Tibial artery (tissue), 4 donors: ENCODE results near the gene TMEM213.

Experiments used
- DNase-seq, 2 donors: peaks; one replicate each; pipeline ENCODE4 v3.0.0-alpha.2; 2019
- H3K27ac ChIP-seq, 2 donors: fragments of 200-600 bp; sonication (generic) in 1 of 2; 1 replicate in 1 of 2; 2 replicates in 1 of 2; pipeline ENCODE4 v1.5.1; 2018 to 2019; ENCODE audit warnings: mild to moderate bottlenecking in 1 of 2
- H3K27me3 ChIP-seq, 2 donors: fragments of 200-600 bp; sonication (generic) in 1 of 2; one replicate each; pipeline versions ENCODE4 v1.5.1 to v1.6.0; 2016 to 2019
- H3K36me3 ChIP-seq, 3 donors: fragments of 200-600 bp; sonication (generic) in 2 of 3; one replicate each; pipeline ENCODE4 v1.5.1; 2016 to 2019; ENCODE audit warnings: mild to moderate bottlenecking in 2 of 3
- H3K4me1 ChIP-seq, 4 donors: fragments of 200-600 bp; sonication (generic) in 2 of 4; 1 replicate in 3 of 4; 2 replicates in 1 of 4; pipeline ENCODE4 v1.5.1; 2016 to 2019
- H3K4me3 ChIP-seq, 2 donors: fragments of 200-600 bp; sonication (generic) in 1 of 2; 1 replicate in 1 of 2; 2 replicates in 1 of 2; pipeline ENCODE4 v1.5.1; 2018 to 2019; ENCODE audit warnings: mild to moderate bottlenecking in 2 of 2
- H3K9me3 ChIP-seq, 3 donors: fragments of 200-600 bp; sonication (generic) in 1 of 3; one replicate each; pipeline ENCODE4 v1.5.1; 2016 to 2019
- intact Hi-C: fragments of 100-400 bp; cut with DNase I; formaldehyde crosslinking; loops from one replicate; pipeline ENCODE4 v1.15.0; 2023; ENCODE audit warnings: low total_unique reads
- TF ChIP-seq, protein P1 (sequence below), 2 experiments: fragments of 200-600 bp in 1 of 2; fragments of 450-650 bp in 1 of 2; IDR thresholded peaks; one replicate each; pipeline ENCODE4 v1.5.1; 2017 to 2019; ENCODE audit warnings: antibody characterized with exemption in 2 of 2, mild to moderate bottlenecking in 1 of 2, moderate library complexity in 1 of 2

Gene TMEM213

DNA sequence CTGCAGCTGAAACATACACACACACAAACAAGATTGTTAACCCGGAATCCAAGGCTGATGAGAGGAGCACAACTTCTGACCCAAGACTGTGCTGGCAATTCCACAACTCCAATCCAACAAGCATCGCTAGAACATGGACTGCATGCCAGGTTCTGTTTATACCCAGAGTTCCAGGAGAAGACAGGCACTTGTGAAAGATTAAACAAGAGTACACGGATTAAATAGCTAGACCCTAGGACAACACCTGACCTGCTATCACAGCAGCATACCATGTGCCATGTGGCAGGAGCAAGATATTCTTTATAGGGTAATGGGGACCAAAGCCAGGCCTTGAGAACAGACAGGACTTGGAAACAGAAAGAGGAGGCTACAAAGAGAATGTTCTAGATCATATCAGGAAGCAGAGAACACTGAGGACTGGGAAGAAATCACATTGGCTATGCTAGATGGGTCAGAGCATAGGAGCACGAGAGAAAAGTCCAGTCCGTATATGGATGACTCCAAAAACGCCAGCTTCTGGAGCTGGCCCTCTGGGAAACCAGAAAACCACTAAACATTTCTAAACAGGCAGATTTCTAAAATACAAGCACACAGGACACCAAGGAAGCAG is 83.9 kb downstream of the TMEM213 start:
- intact Hi-C loops = loop anchor here (10.0 kb wide), 1 partner anchor 193 kb away; no protein-coding TSS in a partner anchor
- H3K27me3 ChIP-seq = no peaks in the 10 kb centered on the region
- no peak overlapping the region for H3K4me3 ChIP-seq
- no peak overlapping the region for H3K27ac ChIP-seq
- H3K9me3 ChIP-seq = no peaks in the 10 kb centered on the region
- H3K4me1 ChIP-seq = no peaks in the 10 kb centered on the region
- H3K36me3 ChIP-seq = no peaks in the 10 kb centered on the region
- no peak for DNase-seq
- TF ChIP-seq, protein P1, sequence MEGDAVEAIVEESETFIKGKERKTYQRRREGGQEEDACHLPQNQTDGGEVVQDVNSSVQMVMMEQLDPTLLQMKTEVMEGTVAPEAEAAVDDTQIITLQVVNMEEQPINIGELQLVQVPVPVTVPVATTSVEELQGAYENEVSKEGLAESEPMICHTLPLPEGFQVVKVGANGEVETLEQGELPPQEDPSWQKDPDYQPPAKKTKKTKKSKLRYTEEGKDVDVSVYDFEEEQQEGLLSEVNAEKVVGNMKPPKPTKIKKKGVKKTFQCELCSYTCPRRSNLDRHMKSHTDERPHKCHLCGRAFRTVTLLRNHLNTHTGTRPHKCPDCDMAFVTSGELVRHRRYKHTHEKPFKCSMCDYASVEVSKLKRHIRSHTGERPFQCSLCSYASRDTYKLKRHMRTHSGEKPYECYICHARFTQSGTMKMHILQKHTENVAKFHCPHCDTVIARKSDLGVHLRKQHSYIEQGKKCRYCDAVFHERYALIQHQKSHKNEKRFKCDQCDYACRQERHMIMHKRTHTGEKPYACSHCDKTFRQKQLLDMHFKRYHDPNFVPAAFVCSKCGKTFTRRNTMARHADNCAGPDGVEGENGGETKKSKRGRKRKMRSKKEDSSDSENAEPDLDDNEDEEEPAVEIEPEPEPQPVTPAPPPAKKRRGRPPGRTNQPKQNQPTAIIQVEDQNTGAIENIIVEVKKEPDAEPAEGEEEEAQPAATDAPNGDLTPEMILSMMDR (IDR thresholded peaks at IDR 0.05) = no peak

DNA sequence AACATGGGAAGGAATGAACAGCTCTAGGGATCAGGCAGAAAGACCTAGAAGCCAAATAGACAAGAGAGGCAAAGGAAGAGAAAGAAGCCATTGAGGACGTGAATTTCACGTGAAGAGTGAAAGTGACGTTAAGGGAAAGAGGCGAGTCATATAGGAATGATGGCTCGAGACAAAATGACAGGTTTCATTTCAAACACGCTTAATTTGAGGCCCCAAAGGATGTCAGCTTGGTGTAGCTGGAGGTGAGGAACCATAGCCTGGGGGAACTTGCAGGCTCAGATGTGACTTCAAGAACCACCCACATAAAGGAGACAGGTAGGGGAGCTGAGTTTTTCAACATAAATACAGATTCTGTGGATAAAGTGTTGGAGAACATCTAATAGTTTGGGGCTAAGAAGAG is 84.5 kb downstream of the TMEM213 start:
- TF ChIP-seq, protein P1 (IDR thresholded peaks at IDR 0.05) = no peak
- no peaks in the 10 kb centered on the region for H3K9me3 ChIP-seq
- no peak overlapping the region for H3K4me3 ChIP-seq
- no peak overlapping the region for H3K27ac ChIP-seq
- H3K27me3 ChIP-seq = no peaks in the 10 kb centered on the region
- intact Hi-C loops = loop anchor here (10.0 kb wide), 1 partner anchor 193 kb away; no protein-coding TSS in a partner anchor
- H3K36me3 ChIP-seq = no peaks in the 10 kb centered on the region
- no peaks in the 10 kb centered on the region for H3K4me1 ChIP-seq
- no peak for DNase-seq

DNA sequence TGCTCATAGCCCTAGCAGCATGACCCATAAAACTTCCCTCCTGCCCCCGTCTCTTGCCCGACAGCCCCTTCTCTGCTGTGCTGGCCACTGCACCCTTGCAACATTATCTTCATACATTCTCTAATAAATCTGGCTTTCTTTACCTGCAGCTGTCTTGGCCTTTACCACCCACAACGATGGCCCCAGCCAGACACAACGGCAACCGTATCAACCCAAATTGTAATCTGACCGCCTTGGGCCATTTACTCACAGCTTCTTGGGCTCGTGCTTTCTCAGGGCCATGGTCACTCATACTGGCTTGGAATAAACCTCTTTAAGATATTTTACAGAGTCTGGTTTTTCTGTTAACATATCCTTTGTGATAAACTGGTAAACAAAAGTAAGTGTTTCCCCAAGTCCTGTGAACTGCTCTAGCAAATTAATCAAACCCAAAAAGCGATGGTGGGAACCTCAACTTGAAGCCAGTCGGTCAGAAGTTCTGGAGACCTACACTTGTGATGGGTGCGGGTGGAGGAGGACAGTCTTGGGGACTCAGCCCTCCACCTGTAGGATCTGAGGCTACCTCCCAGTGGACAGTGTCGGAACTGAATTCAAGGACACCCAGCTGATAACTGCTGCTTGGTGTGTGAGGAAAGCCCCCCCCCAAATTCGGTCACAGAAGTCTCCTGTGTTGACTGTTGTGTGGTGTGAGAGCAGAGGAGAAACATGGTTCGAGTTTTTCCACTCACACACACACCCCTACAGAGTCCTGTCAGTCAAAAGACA is 87.8 kb downstream of the TMEM213 start:
- no peaks in the 10 kb centered on the region for H3K4me1 ChIP-seq
- H3K27me3 ChIP-seq = no peaks in the 10 kb centered on the region
- no peaks in the 10 kb centered on the region for H3K9me3 ChIP-seq
- H3K27ac ChIP-seq = no peak overlapping the region
- no peak for DNase-seq
- H3K36me3 ChIP-seq = no peaks in the 10 kb centered on the region
- intact Hi-C loops = loop anchor here (10.0 kb wide), 1 partner anchor 189 kb away; no protein-coding TSS in a partner anchor
- no peak overlapping the region for H3K4me3 ChIP-seq
- TF ChIP-seq, protein P1 (IDR thresholded peaks at IDR 0.05) = no peak

GRCh38 chr7:138886501-138886917 is 88.7 kb downstream of the TMEM213 start:
- no peaks in the 10 kb centered on the region for H3K9me3 ChIP-seq
- no peak for DNase-seq
- intact Hi-C loops = loop anchor here (10.0 kb wide), 1 partner anchor 188 kb away; no protein-coding TSS in a partner anchor
- no peak overlapping the region for H3K27ac ChIP-seq
- TF ChIP-seq, protein P1 (IDR thresholded peaks at IDR 0.05) = peak; percentile 42 to 49
- no peak overlapping the region for H3K4me3 ChIP-seq
- no peaks in the 10 kb centered on the region for H3K27me3 ChIP-seq
- no peaks in the 10 kb centered on the region for H3K36me3 ChIP-seq
- H3K4me1 ChIP-seq = no peaks in the 10 kb centered on the region

GRCh38 chr7:138887085-138887710 is 89.4 kb downstream of the TMEM213 start:
- H3K27ac ChIP-seq = no peak overlapping the region

More at GRCh38 chr7:138887085-138887710, 89.4 kb downstream of the TMEM213 start:
- H3K36me3 ChIP-seq = no peaks in the 10 kb centered on the region
- no peaks in the 10 kb centered on the region for H3K27me3 ChIP-seq
- no peaks in the 10 kb centered on the region for H3K4me1 ChIP-seq
- no peak overlapping the region for H3K4me3 ChIP-seq
- intact Hi-C loops = loop anchor here (10.0 kb wide), 1 partner anchor 188 kb away; no protein-coding TSS in a partner anchor
- no peaks in the 10 kb centered on the region for H3K9me3 ChIP-seq
- TF ChIP-seq, protein P1 (IDR thresholded peaks at IDR 0.05) = no peak
- DNase-seq = no peak
